ENCODE results near the gene DGKD. TPM values are rescaled to one million over a fixed set of nuclear protein-coding genes. Genes with fewer than 3 reads are reported as not detected.

Gene DGKD
- total RNA-seq, 3 donors from 2014 or later = 17.1 to 41.3 (median 37.3) TPM

- Histone ChIP-seq H3K4me3 (no peak overlapping the region), H3K27ac (no peak overlapping the region), H3K4me1 (no peaks in the 10 kb centered on the region), H3K27me3 (no peaks in the 10 kb centered on the region), H3K36me3 (no peaks in the 10 kb centered on the region), H3K9me3 (peaks cover 0 to 8% of the 10 kb centered on the region in 2 donors)
- TF ChIP-seq POLR2AphosphoS5 (IDR thresholded peaks at IDR 0.05) (no peak), POLR2A (IDR thresholded peaks at IDR 0.05) (no peak), CTCF (IDR thresholded peaks at IDR 0.05) (no peak)
- DNase-seq (ENCODE audit: low spot score in 2 of 2) = no peak
- intact Hi-C loops (cut with DNase I; ENCODE audit: low total_unique reads) = no loop called here
These were observed 11.7 kb downstream of the DGKD start for GRCh38 chr2:233365861-233366520.

DNA sequence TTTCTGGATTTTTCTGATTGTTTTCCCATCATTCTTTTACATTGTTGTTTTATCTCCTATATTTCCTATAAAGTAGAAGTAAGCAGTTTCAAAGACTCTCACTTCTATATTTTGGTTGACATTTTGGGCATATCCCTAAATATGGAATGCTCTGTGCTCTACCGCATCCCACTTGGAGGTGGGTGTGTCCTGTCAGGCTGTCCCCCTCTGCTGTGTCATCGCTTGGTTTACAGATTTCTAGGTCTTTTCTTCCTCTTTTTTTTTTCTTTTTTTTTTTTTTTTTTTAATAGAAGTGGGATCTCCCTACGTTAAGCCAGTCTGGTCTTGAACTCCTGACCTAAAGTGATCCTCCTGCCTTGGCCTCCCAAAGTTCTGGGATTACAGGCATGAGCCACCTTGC, 13.3 kb downstream of the DGKD start:
- intact Hi-C loops (cut with DNase I; ENCODE audit: low total_unique reads) = no loop called here
- Histone ChIP-seq H3K9me3 (peaks cover 0 to 8% of the 10 kb centered on the region in 2 donors), H3K4me3 (no peak overlapping the region), H3K27me3 (no peaks in the 10 kb centered on the region), H3K4me1 (no peaks in the 10 kb centered on the region), H3K27ac (no peak overlapping the region), H3K36me3 (no peaks in the 10 kb centered on the region)
- no peak for DNase-seq (ENCODE audit: low spot score in 2 of 2)
- TF ChIP-seq POLR2AphosphoS5 (IDR thresholded peaks at IDR 0.05) (no peak), POLR2A (IDR thresholded peaks at IDR 0.05) (no peak), CTCF (IDR thresholded peaks at IDR 0.05) (no peak)

DNA sequence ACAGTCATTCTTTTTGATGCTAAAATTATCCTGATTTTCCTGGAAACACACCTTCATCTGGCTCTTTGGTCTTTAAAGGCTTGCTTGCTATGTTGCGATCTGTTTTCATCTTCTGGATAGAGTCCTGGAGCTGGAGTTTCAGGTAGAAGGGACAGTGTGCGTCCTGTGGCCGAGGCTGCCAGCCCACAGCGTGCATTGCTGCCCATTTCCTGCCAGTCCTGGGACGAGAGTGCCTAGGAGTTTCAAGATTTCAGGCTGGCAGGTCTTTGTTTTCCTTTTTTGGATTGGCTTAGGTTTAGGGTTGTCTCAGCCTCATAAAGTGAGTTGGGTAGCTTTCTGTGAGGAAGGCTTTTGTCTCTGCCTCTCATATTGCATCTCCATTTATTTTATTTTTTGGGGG, 14.5 kb downstream of the DGKD start:
- no peak for DNase-seq (ENCODE audit: low spot score in 2 of 2)
- no peak overlapping the region for H3K4me3 ChIP-seq
- no peaks in the 10 kb centered on the region for H3K36me3 ChIP-seq
- H3K27ac ChIP-seq = no peak overlapping the region
- H3K27me3 ChIP-seq = no peaks in the 10 kb centered on the region
- peaks cover 0 to 4% of the 10 kb centered on the region in 2 donors for H3K9me3 ChIP-seq
- intact Hi-C loops (cut with DNase I; ENCODE audit: low total_unique reads) = no loop called here
- TF ChIP-seq POLR2A (IDR thresholded peaks at IDR 0.05) (no peak), CTCF (IDR thresholded peaks at IDR 0.05) (no peak), POLR2AphosphoS5 (IDR thresholded peaks at IDR 0.05) (no peak)
- H3K4me1 ChIP-seq = no peaks in the 10 kb centered on the region

- no peak overlapping the region for H3K27ac ChIP-seq
- H3K9me3 ChIP-seq = no peaks in the 10 kb centered on the region
- TF ChIP-seq CTCF (IDR thresholded peaks at IDR 0.05) = no peak
- no peak for TF ChIP-seq POLR2A (IDR thresholded peaks at IDR 0.05)
- no peak for TF ChIP-seq POLR2AphosphoS5 (IDR thresholded peaks at IDR 0.05)
These were observed 15.2 kb downstream of the DGKD start for GRCh38 chr2:233369462-233369861.

DNA sequence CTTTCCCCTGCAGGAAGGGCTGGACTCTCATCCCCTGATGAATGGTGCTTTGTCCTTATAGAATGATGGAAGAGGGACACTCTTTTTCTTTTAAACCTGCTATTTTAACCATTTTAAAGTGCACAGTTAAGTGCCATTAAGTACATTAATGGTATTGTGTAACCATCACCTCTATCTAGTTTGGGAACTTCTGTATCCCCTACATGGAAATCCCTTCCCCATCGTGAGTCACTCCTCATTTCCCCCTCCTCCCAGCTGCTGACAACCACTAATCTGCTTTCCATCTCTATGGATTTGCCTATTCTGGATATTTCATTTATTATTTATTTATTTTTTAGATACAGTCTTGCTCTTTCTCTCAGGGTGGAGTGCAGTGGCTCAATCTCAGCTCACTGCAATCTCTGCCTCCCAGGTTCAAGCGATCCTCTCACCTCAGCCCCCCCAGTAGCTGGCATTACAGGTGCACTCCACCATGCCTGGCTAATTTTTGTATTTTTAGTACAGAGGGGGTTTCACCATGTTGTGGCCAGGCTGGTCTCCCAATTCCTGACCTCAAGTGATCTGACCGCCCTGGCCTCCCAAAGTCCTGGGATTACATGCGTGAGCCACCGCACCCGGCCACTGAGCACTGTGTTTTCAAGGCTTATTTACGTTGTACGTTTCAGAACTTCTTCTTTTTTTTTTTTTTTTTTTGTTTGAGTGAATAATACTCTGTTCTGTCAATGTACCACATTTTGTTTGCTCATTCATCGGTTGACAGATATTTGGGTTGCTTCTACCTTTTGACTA, 15.8 kb downstream of the DGKD start:
- Histone ChIP-seq H3K4me1 (no peaks in the 10 kb centered on the region), H3K36me3 (no peaks in the 10 kb centered on the region), H3K9me3 (no peaks in the 10 kb centered on the region), H3K4me3 (no peak overlapping the region), H3K27me3 (no peaks in the 10 kb centered on the region), H3K27ac (no peak overlapping the region)
- DNase-seq (ENCODE audit: low spot score in 2 of 2) = no peak
- intact Hi-C loops (cut with DNase I; ENCODE audit: low total_unique reads) = no loop called here
- no peak for TF ChIP-seq CTCF (IDR thresholded peaks at IDR 0.05)
- no peak for TF ChIP-seq POLR2AphosphoS5 (IDR thresholded peaks at IDR 0.05)
- TF ChIP-seq POLR2A (IDR thresholded peaks at IDR 0.05) = no peak

More at GRCh38 chr2:233369462-233369861, 15.2 kb downstream of the DGKD start:
- no peak for DNase-seq (ENCODE audit: low spot score in 2 of 2)
- Histone ChIP-seq H3K27me3 (no peaks in the 10 kb centered on the region), H3K36me3 (no peaks in the 10 kb centered on the region), H3K4me1 (no peaks in the 10 kb centered on the region), H3K4me3 (no peak overlapping the region)
- intact Hi-C loops (cut with DNase I; ENCODE audit: low total_unique reads) = no loop called here
